IMR-90 (cell line): ENCODE data around the gene NPHS1. TPM values are rescaled to one million over a fixed set of nuclear protein-coding genes. Genes with fewer than 3 reads are reported as not detected.
A peak's percentile ranks its signal among the peaks of the same experiment; 100 is the strongest.

Experiments
- ATAC-seq: fragments of 200-7000 bp; cut with Tn5 transposase; 2 replicates; pipeline ENCODE4 v1.9.1; 2020; ENCODE audit warnings: low read depth, mild to moderate bottlenecking, moderate library complexity
- BruUV-seq: library from RNA; stranded (reverse); fragments of 400-500 nt; replicated peaks from 2 replicates; lab custom pipeline; 2021; lab: Mats Ljungman, UMichigan
- CTCF ChIA-PET: fragments of 300-600 bp; formaldehyde crosslinking; extraction: SDS; loops from one replicate; lab custom pipeline; 2021; ENCODE audit warnings: antibody characterized with exemption; lab: Yijun Ruan, JAX
- POLR2A ChIA-PET: fragments of 300-600 bp; sonication (Branson Sonifier 250); formaldehyde crosslinking; loops from one replicate; lab custom pipeline; 2022; ENCODE audit warnings: antibody characterized with exemption; ENCODE audit not compliant: unreplicated experiment; lab: Charles Lee
- DNase-seq: peaks from one replicate; pipeline ENCODE4 v3.0.0; 2013
- H2AFZ ChIP-seq: replicated peaks from 2 replicates; pipeline ENCODE3; 2013; ENCODE audit warnings: low read length, mild to moderate bottlenecking; ENCODE audit not compliant: poor library complexity
- H2AK5ac ChIP-seq: 2 replicates; pipeline ENCODE4 v1.6.1; 2013; ENCODE audit warnings: low read depth, low read length, inconsistent platforms
- H2AK9ac ChIP-seq: replicated peaks from 2 replicates; pipeline ENCODE3; 2013; ENCODE audit warnings: mild to moderate bottlenecking, low read depth, low read length, moderate library complexity; ENCODE audit not compliant: poor library complexity
- H2BK120ac ChIP-seq: 2 replicates; pipeline ENCODE4 v1.6.1; 2013; ENCODE audit warnings: low read depth, low read length, inconsistent platforms
- H2BK15ac ChIP-seq: 3 replicates; pipeline ENCODE4 v1.6.1; 2013; ENCODE audit warnings: low read depth, low read length, inconsistent platforms
- H2BK20ac ChIP-seq: 2 replicates; pipeline ENCODE4 v1.6.1; 2013; ENCODE audit warnings: low read depth, mild to moderate bottlenecking, inconsistent platforms, low read length, moderate library complexity
- H2BK5ac ChIP-seq: 2 replicates; pipeline ENCODE4 v1.6.1; 2013; ENCODE audit warnings: mild to moderate bottlenecking, low read depth, low read length, inconsistent platforms; ENCODE audit not compliant: poor library complexity, severe bottlenecking
- H3K14ac ChIP-seq: replicated peaks from 2 replicates; pipeline ENCODE4 v1.6.1; 2013; ENCODE audit warnings: low read depth, low read length, inconsistent platforms
- H3K18ac ChIP-seq: 2 replicates; pipeline ENCODE4 v1.6.1; 2013; ENCODE audit warnings: low read depth, low read length, control low read depth
- H3K23ac ChIP-seq: 2 replicates; pipeline ENCODE4 v1.6.1; 2013; ENCODE audit warnings: low read depth, low read length, inconsistent platforms
- H3K27ac ChIP-seq: 2 replicates; pipeline ENCODE4 v1.5.1; 2013; ENCODE audit warnings: mild to moderate bottlenecking, control low read depth, low read length; ENCODE audit not compliant: insufficient read depth
- H3K27me3 ChIP-seq: 2 replicates; pipeline ENCODE4 v1.6.1; 2013; ENCODE audit warnings: low read length; ENCODE audit not compliant: control insufficient read depth, insufficient read depth
- H3K36me3 ChIP-seq: 2 replicates; pipeline ENCODE4 v1.6.1; 2013; ENCODE audit warnings: low read length, mixed read lengths; ENCODE audit not compliant: control insufficient read depth, insufficient read depth
- H3K4ac ChIP-seq: 2 replicates; pipeline ENCODE4 v1.6.1; 2013; ENCODE audit warnings: low read depth, low read length, inconsistent platforms
- H3K4me1 ChIP-seq: 2 replicates; pipeline ENCODE4 v1.6.1; 2013; ENCODE audit warnings: low read length, mixed read lengths; ENCODE audit not compliant: control insufficient read depth, insufficient read depth
- H3K4me2 ChIP-seq: 2 replicates; pipeline ENCODE4 v1.6.1; 2013; ENCODE audit warnings: low read depth, mild to moderate bottlenecking, control low read depth, low read length, moderate library complexity
- H3K4me3 ChIP-seq: 2 replicates; pipeline ENCODE4 v1.5.1; 2013; ENCODE audit warnings: low read depth, mild to moderate bottlenecking, control low read depth, low read length, moderate library complexity; ENCODE audit not compliant: insufficient read depth
- H3K56ac ChIP-seq: 2 replicates; pipeline ENCODE4 v1.6.1; 2013; ENCODE audit warnings: low read length, inconsistent platforms; ENCODE audit not compliant: insufficient read depth; ENCODE audit errors: extremely low read depth
- H3K79me1 ChIP-seq, 2 experiments: 2 replicates each; pipeline ENCODE4 v1.6.1; 2013; ENCODE audit warnings: low read length in 2 of 2, inconsistent platforms in 1 of 2, low read depth in 1 of 2
- H3K9ac ChIP-seq: 2 replicates; pipeline ENCODE4 v1.6.1; 2013; ENCODE audit warnings: low read depth, low read length, control low read depth
- H3K9me1 ChIP-seq: 2 replicates; pipeline ENCODE4 v1.6.1; 2013; ENCODE audit warnings: low read length, inconsistent platforms; ENCODE audit not compliant: insufficient read depth
- H3K9me3 ChIP-seq: 2 replicates; pipeline ENCODE4 v1.6.1; 2013; ENCODE audit warnings: low read length; ENCODE audit not compliant: control insufficient read depth, insufficient read depth
- H4K20me1 ChIP-seq: 2 replicates; pipeline ENCODE4 v1.6.1; 2013; ENCODE audit warnings: low read length, inconsistent platforms; ENCODE audit not compliant: insufficient read depth
- H4K5ac ChIP-seq: 2 replicates; pipeline ENCODE4 v1.6.1; 2013; ENCODE audit warnings: mild to moderate bottlenecking, low read depth, low read length, control low read depth
- H4K8ac ChIP-seq, 2 experiments: 2 replicates each; pipeline ENCODE4 v1.6.1; 2013; ENCODE audit warnings: low read depth in 2 of 2, low read length in 2 of 2, control low read depth in 1 of 2, inconsistent platforms in 1 of 2
- H4K91ac ChIP-seq: 2 replicates; pipeline ENCODE4 v1.6.1; 2013; ENCODE audit warnings: low read depth, low read length, inconsistent platforms; ENCODE audit not compliant: insufficient read depth
- BHLHE40 ChIP-seq: fragments of 150-350 bp; IDR thresholded peaks from 2 replicates; pipeline ENCODE4 v1.6.1; 2016; ENCODE audit warnings: mild to moderate bottlenecking, low read depth, low read length
- CEBPB ChIP-seq: IDR thresholded peaks from 2 replicates; pipeline ENCODE4 v1.6.1; 2012; ENCODE audit warnings: low read depth, low read length, improper control_type of control experiment
- CTCF ChIP-seq: conservative IDR thresholded peaks from 2 replicates; pipeline ENCODE4 v1.5.1; 2012; ENCODE audit warnings: mild to moderate bottlenecking, low read depth, low read length, improper control_type of control experiment
- ELK1 ChIP-seq: fragments of 150-350 bp; IDR thresholded peaks from 2 replicates; pipeline ENCODE4 v1.6.1; 2016; ENCODE audit warnings: low read depth, mild to moderate bottlenecking, low read length, moderate library complexity, borderline replicate concordance
- MXI1 ChIP-seq: IDR thresholded peaks from 2 replicates; pipeline ENCODE4 v1.6.1; 2012; ENCODE audit warnings: low read depth, mild to moderate bottlenecking, low read length, moderate library complexity, borderline replicate concordance
- POLR2A ChIP-seq: IDR thresholded peaks from 2 replicates; pipeline ENCODE4 v1.6.1; 2012; ENCODE audit warnings: mild to moderate bottlenecking, low read depth, low read length
- RAD21 ChIP-seq: IDR thresholded peaks from 2 replicates; pipeline ENCODE4 v1.6.1; 2012; ENCODE audit warnings: low read length, improper control_type of control experiment
- RCOR1 ChIP-seq: IDR thresholded peaks from 2 replicates; pipeline ENCODE4 v1.6.1; 2012; ENCODE audit warnings: mild to moderate bottlenecking, low read length, improper control_type of control experiment; ENCODE audit not compliant: insufficient replicate concordance
- SMC3 ChIP-seq: fragments of 150-350 bp; IDR thresholded peaks from 2 replicates; pipeline ENCODE4 v1.6.1; 2016; ENCODE audit warnings: low read depth, mild to moderate bottlenecking, antibody characterized with exemption, low read length, moderate library complexity
- WGBS, 2 experiments: methylation state at CpG; one replicate each; pipeline versions ENCODE4 v1.1.5 to v1.1.7; 2013; ENCODE audit warnings: missing lambda C conversion rate in 2 of 2; ENCODE audit not compliant: insufficient read length in 1 of 2; ENCODE audit errors: extremely low coverage in 2 of 2; 5-methylcytosine and 5-hydroxymethylcytosine counted together
- dilution Hi-C: fragments of 300-500 bp; cut with HindIII; formaldehyde crosslinking; loops from one replicate; pipeline ENCODE4 v1.14.3; 2018; ENCODE audit warnings: low sequenced_read_pairs; ENCODE audit not compliant: unreplicated experiment
- in situ Hi-C: fragments of 300-500 bp; cut with MboI; formaldehyde crosslinking; loops from 3 replicates; pipeline ENCODE4 v1.14.3; 2019; ENCODE audit warnings: low sequenced_read_pairs, inconsistent platforms, mixed read lengths
- intact Hi-C: fragments of 100-400 bp; cut with micrococcal nuclease; formaldehyde crosslinking; loops from 2 replicates; pipeline ENCODE4 v1.10.0; 2022
- polyA plus RNA-seq, 3 experiments: library from polyadenylated mRNA; depleted of rRNA; stranded (reverse); fragments of >200 nt; gene quantifications; 2 replicates each; pipeline ENCODE4 v1.2.3, GENCODE V29; 2012; ENCODE audit warnings: low replicate concordance in 1 of 3
- total RNA-seq: library from RNA; depleted of rRNA; stranded (reverse); fragments of >200 nt; gene quantifications from 2 replicates; pipeline ENCODE4 v1.2.3, GENCODE V29; 2012

NPHS1 gene
- total and polyA plus RNA-seq, 2 of the 4 experiments (the other 2 are of a cell fraction), result not detected

- H2BK5ac ChIP-seq, result peak overlapping the region; percentile 82
- POLR2A ChIA-PET, result interaction anchor here (0.5 kb wide), 1 partner anchor 10 kb away, joined by 11 read pairs; no protein-coding TSS in a partner anchor
- no peak overlapping the region for H3K56ac ChIP-seq
- no CpG with 5 or more reads among the region's 2 CpGs for WGBS, 2 experiments
- 0 out of 2 replicates have a peak overlapping the region, but pooled peaks have one; percentile 23 for H3K23ac ChIP-seq
- CTCF ChIA-PET, result no interaction called here
- H3K79me1 ChIP-seq, result peaks cover 13 to 29% of the 10 kb centered on the region in 2 experiments; a peak in 3 of 4 replicates
- DNase-seq (peak; percentile 51), ATAC-seq (peak; percentile 30)
- H2BK120ac ChIP-seq, result peak overlapping the region; percentile 83
- no peak overlapping the region for H2BK20ac ChIP-seq
- 0 out of 2 replicates have a peak overlapping the region, but pooled peaks have one; percentile 28 for H3K14ac ChIP-seq
- in situ Hi-C loops (no loop called here), intact Hi-C loops (no loop called here), dilution Hi-C loops (no loop called here)
- H3K9ac ChIP-seq, result peak overlapping the region; percentile 68; the same call in 1 of the 2 replicates
- H3K4me2 ChIP-seq, result peak overlapping the region; percentile 65
- H3K36me3 ChIP-seq, result peaks cover 9% of the 10 kb centered on the region; the same call in 1 of the 2 replicates
- no peak overlapping the region for H2AFZ ChIP-seq
- peak overlapping the region; percentile 56 for H3K27ac ChIP-seq
- H2AK5ac ChIP-seq, result peak overlapping the region; percentile 72; the same call in 1 of the 2 replicates
- H3K4me3 ChIP-seq, result 0 out of 2 replicates have a peak overlapping the region, but pooled peaks have one; percentile 79
- peak overlapping the region; percentile 54 for H4K5ac ChIP-seq
- TF ChIP-seq RAD21, result no peak
- TF ChIP-seq POLR2A, result no peak
- no peak for TF ChIP-seq SMC3
- no peak for TF ChIP-seq ELK1
- no peak for TF ChIP-seq CTCF
- TF ChIP-seq MXI1, result no peak
- no peak for TF ChIP-seq BHLHE40
- TF ChIP-seq CEBPB, result no peak
- no peak for TF ChIP-seq RCOR1
- peak overlapping the region; percentile 93 for H3K4ac ChIP-seq
- peak overlapping the region; percentile 57 for H4K91ac ChIP-seq
- H2AK9ac ChIP-seq, result no peak overlapping the region
- peaks cover 17% of the 10 kb centered on the region for H3K9me1 ChIP-seq
- no TSS peak for BruUV-seq
- H3K9me3 ChIP-seq, result no peaks in the 10 kb centered on the region
- peak overlapping the region; percentile 46 for H3K18ac ChIP-seq
- no peaks in the 10 kb centered on the region for H3K27me3 ChIP-seq
- 0 out of 3 replicates have a peak overlapping the region, but pooled peaks have one; percentile 81 for H2BK15ac ChIP-seq
- H3K4me1 ChIP-seq, result peaks cover 31% of the 10 kb centered on the region
- H4K8ac ChIP-seq, result peak overlapping the region; percentile 78 to 90
- no peaks in the 10 kb centered on the region for H4K20me1 ChIP-seq
These were observed 48.8 kb upstream of the NPHS1 start for GRCh38 chr19:35901055-35901644.
